GM21723 (cell line): ENCODE results near the gene FOXL2NB.

ENCODE experiments used
- ATAC-seq: cut with Tn5 transposase; IDR thresholded peaks from one replicate; pipeline ENCODE4 v1.9.1; 2021; ENCODE audit warnings: mild to moderate bottlenecking, moderate library complexity; ENCODE audit not compliant: unreplicated experiment

The FOXL2NB gene

GRCh38 chr3:138928727-138929372 lies 18.2 kb upstream of the FOXL2NB start:
- ATAC-seq: no peak

GRCh38 chr3:138933068-138933668 lies 13.8 kb upstream of the FOXL2NB start:
- ATAC-seq: no peak

GRCh38 chr3:138933981-138934691 lies 12.9 kb upstream of the FOXL2NB start:
- ATAC-seq: no peak

- no peak for ATAC-seq
Measured at GRCh38 chr3:138935505-138935862, 11.5 kb upstream of the FOXL2NB start.

- peak; percentile 82 for ATAC-seq
Measured at GRCh38 chr3:138935863-138936740, 10.9 kb upstream of the FOXL2NB start.

- ATAC-seq: no peak
Measured at GRCh38 chr3:138936741-138937689, 10.0 kb upstream of the FOXL2NB start.

GRCh38 chr3:138937690-138938055 lies 9.3 kb upstream of the FOXL2NB start:
- no peak for ATAC-seq

- ATAC-seq: no peak
Measured at GRCh38 chr3:138938056-138938876, 8.8 kb upstream of the FOXL2NB start.

- ATAC-seq: no peak
Measured at GRCh38 chr3:138938877-138939560, 8.0 kb upstream of the FOXL2NB start.

GRCh38 chr3:138939561-138940241 lies 7.3 kb upstream of the FOXL2NB start:
- ATAC-seq: no peak

GRCh38 chr3:138940446-138940845 lies 6.6 kb upstream of the FOXL2NB start:
- no peak for ATAC-seq

- no peak for ATAC-seq
Measured at GRCh38 chr3:138941259-138941885, 5.6 kb upstream of the FOXL2NB start.

- ATAC-seq: no peak
Measured at GRCh38 chr3:138942271-138942670, 4.7 kb upstream of the FOXL2NB start.

- no peak for ATAC-seq
Measured at GRCh38 chr3:138942861-138943623, 4.0 kb upstream of the FOXL2NB start.

- no peak for ATAC-seq
Measured at GRCh38 chr3:138943724-138944653, 3.0 kb upstream of the FOXL2NB start.

GRCh38 chr3:138944654-138944928 lies 2.4 kb upstream of the FOXL2NB start:
- no peak for ATAC-seq
